SU-DHL-6 (cell line): ENCODE measurements around the gene CCNF.

Experiments
- H2AFZ ChIP-seq: fragments of 200-600 bp; sonication (generic); 2 replicates; pipeline ENCODE4 v1.6.1; 2014; ENCODE audit warnings: low read depth, mild to moderate bottlenecking, moderate library complexity, mixed read lengths, antibody characterized with exemption, low read length; ENCODE audit not compliant: severe bottlenecking
- H3F3A ChIP-seq: fragments of 200-600 bp; shearing (Covaris generic); 2 replicates; pipeline ENCODE4 v1.6.0; 2016; ENCODE audit warnings: antibody characterized with exemption, mild to moderate bottlenecking; ENCODE audit not compliant: insufficient read depth
- H3K27ac ChIP-seq: fragments of 200-600 bp; sonication (generic); 2 replicates; pipeline ENCODE4 v1.5.1; 2016; ENCODE audit warnings: low read depth, mild to moderate bottlenecking, low read length, moderate library complexity, mixed read lengths
- H3K27me3 ChIP-seq: fragments of 200-600 bp; sonication (generic), shearing (Covaris generic); 2 replicates; pipeline ENCODE4 v1.6.0; 2014; ENCODE audit warnings: mild to moderate bottlenecking, low read length
- H3K36me3 ChIP-seq: fragments of 200-600 bp; sonication (generic); 2 replicates; pipeline ENCODE4 v1.6.1; 2014; ENCODE audit warnings: mild to moderate bottlenecking, low read length, mixed read lengths
- H3K4me2 ChIP-seq: fragments of 300-600, 200-600 bp; shearing (Covaris generic), sonication (generic); 2 replicates; pipeline ENCODE4 v1.6.0; 2014; ENCODE audit warnings: low read length, low read depth, mild to moderate bottlenecking; ENCODE audit not compliant: poor library complexity, severe bottlenecking
- H3K4me3 ChIP-seq: fragments of 200-600 bp; sonication (generic); 2 replicates; pipeline ENCODE4 v1.5.1; 2014; ENCODE audit warnings: antibody characterized with exemption, low read length, mild to moderate bottlenecking, mixed read lengths; ENCODE audit not compliant: insufficient read depth, poor library complexity, severe bottlenecking
- H3K79me2 ChIP-seq: fragments of 200-600 bp; sonication (generic); 2 replicates; pipeline ENCODE4 v1.6.1; 2014; ENCODE audit warnings: mild to moderate bottlenecking, low read length, moderate library complexity; ENCODE audit not compliant: insufficient read depth
- H3K9ac ChIP-seq: fragments of 200-600 bp; sonication (generic); 2 replicates; pipeline ENCODE4 v1.7.0; 2014; ENCODE audit warnings: mild to moderate bottlenecking, low read length
- H3K9me2 ChIP-seq: fragments of 200-600 bp; sonication (generic); replicated peaks from 2 replicates; pipeline ENCODE4 v1.6.1; 2014; ENCODE audit warnings: low read length; ENCODE audit not compliant: insufficient read depth
- H3K9me3 ChIP-seq: fragments of 200-600 bp; sonication (generic); 2 replicates; pipeline ENCODE4 v1.6.1; 2014; ENCODE audit warnings: low read length, mixed read lengths; ENCODE audit not compliant: insufficient read depth
- H4K20me1 ChIP-seq: fragments of 200-600 bp; sonication (generic); 2 replicates; pipeline ENCODE4 v1.6.1; 2014; ENCODE audit warnings: low read depth, mild to moderate bottlenecking, antibody characterized with exemption, low read length, moderate library complexity, mixed read lengths
- CTCF ChIP-seq: fragments of 200-600 bp; sonication (generic); IDR thresholded peaks from one replicate; pipeline ENCODE4 v1.5.1; 2017; ENCODE audit warnings: antibody characterized with exemption, mild to moderate bottlenecking, low read length, moderate library complexity; ENCODE audit not compliant: insufficient read depth, poor library complexity, severe bottlenecking
- EZH2phosphoT487 ChIP-seq: fragments of 200-600 bp; sonication (generic), shearing (Covaris generic); conservative IDR thresholded peaks from 2 replicates; pipeline ENCODE4 v1.6.1; 2018; ENCODE audit warnings: mild to moderate bottlenecking, antibody characterized with exemption, low read length, moderate library complexity, mixed read lengths

The CCNF gene

GRCh38 chr16:2388875-2389433 lies 40.3 kb upstream of the CCNF start:
- TF ChIP-seq CTCF (no peak), EZH2phosphoT487 (no peak)
- no peaks in the 10 kb centered on the region for H3K27me3 ChIP-seq
- no peaks in the 10 kb centered on the region for H3F3A ChIP-seq
- no peak overlapping the region for H3K4me3 ChIP-seq
- no peaks in the 10 kb centered on the region for H3K36me3 ChIP-seq
- H3K9ac ChIP-seq = no peak overlapping the region
- no peaks in the 10 kb centered on the region for H3K9me3 ChIP-seq
- no peaks in the 10 kb centered on the region for H3K9me2 ChIP-seq
- no peak overlapping the region for H3K4me2 ChIP-seq
- no peaks in the 10 kb centered on the region for H3K79me2 ChIP-seq
- H4K20me1 ChIP-seq = no peaks in the 10 kb centered on the region
- no peak overlapping the region for H3K27ac ChIP-seq
- no peak overlapping the region for H2AFZ ChIP-seq

GRCh38 chr16:2392025-2392424 lies 37.2 kb upstream of the CCNF start:
- no peaks in the 10 kb centered on the region for H4K20me1 ChIP-seq
- no peaks in the 10 kb centered on the region for H3K9me2 ChIP-seq
- no peak for TF ChIP-seq EZH2phosphoT487
- TF ChIP-seq CTCF = no peak
- H3K27ac ChIP-seq = no peak overlapping the region
- H3K4me3 ChIP-seq = no peak overlapping the region
- no peak overlapping the region for H3K9ac ChIP-seq
- no peaks in the 10 kb centered on the region for H3K9me3 ChIP-seq
- H3K36me3 ChIP-seq = no peaks in the 10 kb centered on the region
- no peak overlapping the region for H2AFZ ChIP-seq
- no peaks in the 10 kb centered on the region for H3K27me3 ChIP-seq
- H3K4me2 ChIP-seq = no peak overlapping the region
- no peaks in the 10 kb centered on the region for H3F3A ChIP-seq
- H3K79me2 ChIP-seq = no peaks in the 10 kb centered on the region

GRCh38 chr16:2398520-2398919 lies 30.7 kb upstream of the CCNF start:
- Histone ChIP-seq H3K27ac (no peak overlapping the region), H2AFZ (no peak overlapping the region), H3K27me3 (no peaks in the 10 kb centered on the region), H3K79me2 (no peaks in the 10 kb centered on the region), H3K9me3 (no peaks in the 10 kb centered on the region), H4K20me1 (no peaks in the 10 kb centered on the region), H3K36me3 (no peaks in the 10 kb centered on the region), H3F3A (no peaks in the 10 kb centered on the region), H3K4me2 (no peak overlapping the region), H3K9ac (no peak overlapping the region), H3K9me2 (no peaks in the 10 kb centered on the region), H3K4me3 (no peak overlapping the region)
- TF ChIP-seq EZH2phosphoT487 (no peak), CTCF (no peak)
